ENCODE measurements around the gene KCND3.

KCND3 gene

DNA sequence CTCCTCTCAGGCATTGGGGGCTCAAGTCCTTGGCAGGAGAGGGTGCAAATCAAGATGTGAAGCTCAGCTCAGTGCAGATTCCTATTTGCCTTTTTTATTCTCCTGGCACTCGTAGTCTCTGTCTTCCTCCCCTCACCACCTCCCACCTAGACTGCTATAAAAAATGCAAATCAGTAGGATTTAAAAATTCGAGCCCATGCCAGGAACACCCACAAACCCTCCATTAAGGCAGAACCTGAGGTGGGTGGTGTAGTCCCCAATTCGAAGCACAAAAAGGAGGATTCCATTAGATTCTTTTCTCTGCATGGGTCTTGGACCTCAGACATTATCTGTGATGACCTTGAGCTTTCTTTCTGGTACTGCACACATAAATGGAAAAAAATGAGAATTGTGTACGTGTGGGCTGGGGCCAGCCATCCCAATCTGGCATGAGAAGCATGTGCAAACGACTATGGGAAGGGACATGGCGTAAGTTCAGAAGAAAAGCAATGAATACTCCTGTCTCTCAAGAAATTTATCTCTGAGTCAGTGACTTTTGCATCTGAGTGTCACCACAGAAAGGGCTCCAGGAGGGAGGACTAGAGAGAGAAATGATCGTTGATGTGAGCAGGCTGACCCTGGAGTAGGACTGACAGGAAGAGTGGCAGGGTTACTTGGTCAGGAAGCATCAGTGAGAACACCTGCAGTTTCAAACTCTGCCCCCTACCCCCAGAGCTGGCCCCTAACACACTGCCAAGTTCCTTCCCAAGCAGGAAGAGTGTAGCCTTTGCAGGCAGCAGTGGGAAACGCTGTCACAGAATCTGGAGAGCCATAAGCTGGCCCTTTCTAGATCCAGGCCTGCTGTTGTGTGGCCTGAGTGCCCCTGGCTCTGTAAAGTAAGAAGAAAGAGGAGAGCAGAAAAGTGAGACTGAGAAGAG lies 252.0 kb downstream of the KCND3 start:
- Histone ChIP-seq H3K4ac (ENCODE audit: low read length) (no peak overlapping the region), H3K27me3 (ENCODE audit: control insufficient read depth in 3 of 3, insufficient read depth in 3 of 3, low read depth in 1 of 3, low read length in 3 of 3) (no peaks in the 10 kb centered on the region), H4K8ac (ENCODE audit: low read depth, low read length) (no peak overlapping the region), H3K4me1 (ENCODE audit: control insufficient read depth in 2 of 2, insufficient read depth in 1 of 2, low read depth in 1 of 2, low read length in 2 of 2) (peaks cover 30 to 51% of the 10 kb centered on the region in 2 donors), H3K27ac (replicated peaks; ENCODE audit: low read length) (no peak overlapping the region), H2BK12ac (ENCODE audit: low read length) (no peak overlapping the region), H3K9ac (ENCODE audit: low read depth, low read length, poor library complexity) (peak overlapping the region; percentile 54), H4K91ac (ENCODE audit: low read depth, low read length, poor library complexity) (no peak overlapping the region), H3K18ac (ENCODE audit: low read length) (peak overlapping the region; percentile 22), H3K23ac (ENCODE audit: low read depth, low read length, poor library complexity) (no peak overlapping the region), H2AK5ac (ENCODE audit: low read depth, low read length) (peak overlapping the region; percentile 8), H3K14ac (ENCODE audit: low read length) (no peak overlapping the region), H3K9me3 (replicated peaks in 1 of 2; ENCODE audit: control insufficient read depth in 2 of 2, insufficient read depth in 1 of 2, low read depth in 1 of 2, low read length in 2 of 2) (no peaks in the 10 kb centered on the region), H2AFZ (ENCODE audit: low read length) (peak overlapping the region; percentile 94), H2BK15ac (ENCODE audit: low read length) (no peak overlapping the region), H3K4me2 (ENCODE audit: insufficient read depth, low read length, poor library complexity, severe bottlenecking) (peak overlapping the region; percentile 98), H2BK5ac (ENCODE audit: low read length) (no peak overlapping the region), H3K4me3 (ENCODE audit: low read length in 2 of 2) (peak overlapping the region in 1 of 2 donors; percentile 55), H3K79me1 (ENCODE audit: low read depth, low read length) (peaks cover 4% of the 10 kb centered on the region), H2BK120ac (ENCODE audit: low read depth, low read length) (no peak overlapping the region), H3K36me3 (replicated peaks in 1 of 2; ENCODE audit: control insufficient read depth in 2 of 2, insufficient read depth in 2 of 2, low read length in 2 of 2) (peaks cover 0 to 3% of the 10 kb centered on the region in 2 donors)
- no peak for DNase-seq (ENCODE audit: low spot score)
- no CpG with 5 or more reads among the region's 8 CpGs for WGBS, 2 donors (ENCODE audit: extremely low coverage in 2 of 2, insufficient read length in 2 of 2, insufficient replicate concordance in 1 of 2)

DNA sequence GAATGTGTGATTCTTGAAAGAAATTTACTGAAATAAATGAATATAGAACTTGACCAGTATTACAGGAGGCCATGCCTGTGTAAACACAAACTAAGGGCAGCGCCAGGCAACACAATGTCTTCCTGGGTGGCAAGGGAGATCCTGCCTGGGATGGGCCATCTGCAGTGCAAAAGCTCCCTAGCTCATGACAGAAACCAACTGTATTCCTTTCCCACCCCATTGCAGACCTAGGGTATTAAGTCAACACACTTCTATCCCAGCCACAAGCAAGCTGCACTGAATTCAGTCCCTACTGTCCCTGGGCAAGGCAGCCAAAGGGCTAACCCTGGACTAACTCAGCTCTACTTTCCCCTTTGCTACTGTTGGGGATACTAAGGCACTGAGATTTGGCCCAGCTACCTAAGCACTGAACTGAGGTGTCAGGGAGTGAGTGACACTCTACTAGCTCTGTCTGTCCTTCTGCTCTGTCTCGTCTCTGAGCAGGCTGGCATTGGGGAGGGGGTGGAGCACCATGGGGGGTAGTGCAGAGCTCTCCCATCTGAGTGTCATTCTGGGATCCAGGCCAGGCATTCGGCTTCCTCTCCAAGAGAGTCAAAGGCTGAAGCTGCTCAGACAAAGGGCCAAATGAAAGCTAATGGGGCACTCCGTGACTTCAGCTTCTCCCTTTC lies 252.8 kb downstream of the KCND3 start:
- H2AFZ ChIP-seq (ENCODE audit: low read length): no peak overlapping the region
- peaks cover 6% of the 10 kb centered on the region for H3K79me1 ChIP-seq (ENCODE audit: low read depth, low read length)
- no peak overlapping the region for H3K23ac ChIP-seq (ENCODE audit: low read depth, low read length, poor library complexity)
- no peak overlapping the region for H3K4me3 ChIP-seq (ENCODE audit: low read length in 2 of 2)
- H3K9ac ChIP-seq (ENCODE audit: low read depth, low read length, poor library complexity): no peak overlapping the region
- H4K8ac ChIP-seq (ENCODE audit: low read depth, low read length): no peak overlapping the region
- peak overlapping the region; percentile 19 for H2BK12ac ChIP-seq (ENCODE audit: low read length)
- H3K9me3 ChIP-seq (replicated peaks in 1 of 2; ENCODE audit: control insufficient read depth in 2 of 2, insufficient read depth in 1 of 2, low read depth in 1 of 2, low read length in 2 of 2): no peaks in the 10 kb centered on the region
- H3K36me3 ChIP-seq (replicated peaks in 1 of 2; ENCODE audit: control insufficient read depth in 2 of 2, insufficient read depth in 2 of 2, low read length in 2 of 2): peaks cover 0 to 4% of the 10 kb centered on the region in 2 donors
- no peak overlapping the region for H2BK15ac ChIP-seq (ENCODE audit: low read length)
- H2AK5ac ChIP-seq (ENCODE audit: low read depth, low read length): no peak overlapping the region
- H2BK5ac ChIP-seq (ENCODE audit: low read length): no peak overlapping the region
- peak overlapping the region; percentile 40 for H3K18ac ChIP-seq (ENCODE audit: low read length)
- no CpG with 5 or more reads among the region's 4 CpGs for WGBS, 2 donors (ENCODE audit: extremely low coverage in 2 of 2, insufficient read length in 2 of 2, insufficient replicate concordance in 1 of 2)
- no peak overlapping the region for H3K27ac ChIP-seq (replicated peaks; ENCODE audit: low read length)
- H3K14ac ChIP-seq (ENCODE audit: low read length): no peak overlapping the region
- H3K27me3 ChIP-seq (ENCODE audit: control insufficient read depth in 3 of 3, insufficient read depth in 3 of 3, low read depth in 1 of 3, low read length in 3 of 3): no peaks in the 10 kb centered on the region
- H4K91ac ChIP-seq (ENCODE audit: low read depth, low read length, poor library complexity): no peak overlapping the region
- peak overlapping the region; percentile 36 for H3K4me2 ChIP-seq (ENCODE audit: insufficient read depth, low read length, poor library complexity, severe bottlenecking)
- H2BK120ac ChIP-seq (ENCODE audit: low read depth, low read length): no peak overlapping the region
- DNase-seq (ENCODE audit: low spot score): no peak
- no peak overlapping the region for H3K4ac ChIP-seq (ENCODE audit: low read length)
- H3K4me1 ChIP-seq (ENCODE audit: control insufficient read depth in 2 of 2, insufficient read depth in 1 of 2, low read depth in 1 of 2, low read length in 2 of 2): peaks cover 30 to 51% of the 10 kb centered on the region in 2 donors

DNA sequence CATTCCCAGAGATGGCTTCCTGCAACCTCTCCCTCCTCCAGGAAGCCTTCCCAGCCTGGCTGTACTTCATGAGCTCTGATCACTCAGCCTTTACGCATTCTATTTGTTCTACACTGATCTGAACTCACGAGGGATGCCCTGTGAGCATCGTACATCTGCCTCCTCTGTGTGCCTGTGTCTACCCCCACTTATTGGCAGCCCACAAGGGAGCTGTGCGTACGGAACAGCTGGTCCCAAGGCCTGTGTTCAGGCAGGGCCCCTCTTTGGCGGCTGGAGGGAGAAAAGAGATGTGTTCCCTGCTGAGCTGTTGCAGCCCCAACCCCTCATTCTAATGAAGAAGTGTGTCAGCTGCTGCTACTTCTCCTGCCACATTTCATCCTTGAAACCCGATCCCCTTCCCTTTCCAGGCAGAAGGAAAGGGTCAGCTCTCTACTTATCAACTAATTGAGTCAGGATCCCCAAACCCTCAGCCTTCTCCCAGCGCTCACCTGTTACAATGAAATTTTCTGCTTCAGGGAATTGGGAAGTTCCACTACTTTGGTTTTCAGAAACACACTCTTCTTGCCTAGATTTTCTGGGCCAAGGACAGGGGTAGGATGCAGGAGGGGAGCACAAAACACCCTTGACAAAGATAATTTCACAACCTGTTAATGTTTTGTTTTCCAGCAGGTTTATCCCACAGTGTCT lies 253.5 kb downstream of the KCND3 start:
- Histone ChIP-seq H3K9ac (ENCODE audit: low read depth, low read length, poor library complexity) (no peak overlapping the region), H3K18ac (ENCODE audit: low read length) (peak overlapping the region; percentile 50), H2BK12ac (ENCODE audit: low read length) (no peak overlapping the region), H3K23ac (ENCODE audit: low read depth, low read length, poor library complexity) (no peak overlapping the region), H2BK5ac (ENCODE audit: low read length) (no peak overlapping the region), H2AK5ac (ENCODE audit: low read depth, low read length) (peak overlapping the region; percentile 26), H3K36me3 (replicated peaks in 1 of 2; ENCODE audit: control insufficient read depth in 2 of 2, insufficient read depth in 2 of 2, low read length in 2 of 2) (peaks cover 0 to 4% of the 10 kb centered on the region in 2 donors), H2BK120ac (ENCODE audit: low read depth, low read length) (no peak overlapping the region), H3K4me3 (ENCODE audit: low read length in 2 of 2) (peak overlapping the region in 1 of 2 donors; percentile 27), H3K9me3 (replicated peaks in 1 of 2; ENCODE audit: control insufficient read depth in 2 of 2, insufficient read depth in 1 of 2, low read depth in 1 of 2, low read length in 2 of 2) (no peaks in the 10 kb centered on the region), H4K8ac (ENCODE audit: low read depth, low read length) (no peak overlapping the region), H3K4ac (ENCODE audit: low read length) (no peak overlapping the region), H3K27me3 (ENCODE audit: control insufficient read depth in 3 of 3, insufficient read depth in 3 of 3, low read depth in 1 of 3, low read length in 3 of 3) (no peaks in the 10 kb centered on the region), H3K14ac (ENCODE audit: low read length) (no peak overlapping the region), H3K27ac (replicated peaks; ENCODE audit: low read length) (peak overlapping the region; percentile 62), H4K91ac (ENCODE audit: low read depth, low read length, poor library complexity) (no peak overlapping the region), H3K4me1 (ENCODE audit: control insufficient read depth in 2 of 2, insufficient read depth in 1 of 2, low read depth in 1 of 2, low read length in 2 of 2) (peaks cover 28 to 51% of the 10 kb centered on the region in 2 donors), H2BK15ac (ENCODE audit: low read length) (no peak overlapping the region), H3K4me2 (ENCODE audit: insufficient read depth, low read length, poor library complexity, severe bottlenecking) (peak overlapping the region; percentile 36), H3K79me1 (ENCODE audit: low read depth, low read length) (peaks cover 6% of the 10 kb centered on the region), H2AFZ (ENCODE audit: low read length) (peak overlapping the region; percentile 11)
- WGBS, 2 donors (ENCODE audit: extremely low coverage in 2 of 2, insufficient read length in 2 of 2, insufficient replicate concordance in 1 of 2): no CpG with 5 or more reads among the region's 8 CpGs
- DNase-seq (ENCODE audit: low spot score): no peak

Data from neuronal stem cell (in vitro differentiated cells).